ENCODE results near the gene OR2B2. TPM values are rescaled to one million over a fixed set of nuclear protein-coding genes. Genes with fewer than 3 reads are reported as not detected.
A peak's percentile ranks its signal among the peaks of the same experiment; 100 is the strongest.

The OR2B2 gene
- polyA plus RNA-seq, 2 of the 4 experiments (the other 2 are of a cell fraction): not detected

GRCh38 chr6:27873021-27873940 lies 38.9 kb downstream of the OR2B2 start (continued):
- TF ChIP-seq BCL3 (IDR thresholded peaks at IDR 0.05) (peak; percentile 59; the same call in 1 of the 3 replicates), JUN (IDR thresholded peaks at IDR 0.05) (peak; percentile 68 to 97; a peak in 4 of 5 replicates), CBX2 (IDR thresholded peaks at IDR 0.05; ENCODE audit: borderline replicate concordance, low read depth) (no peak), EP300 (IDR thresholded peaks at IDR 0.05) (peak in 1 of 2 experiments; percentile 26; a peak in 1 of 5 replicates), FOSB (CRISPR knock-in tag; IDR thresholded peaks at IDR 0.05) (0 out of 2 replicates have a peak, but pooled peaks have one; percentile 28), HOXB5 (CRISPR knock-in tag; IDR thresholded peaks at IDR 0.05) (no peak), MAZ (IDR thresholded peaks at IDR 0.05; ENCODE audit: borderline replicate concordance, low read depth, low read length) (no peak), ZSCAN20 (CRISPR knock-in tag; IDR thresholded peaks at IDR 0.05) (no peak), RAD21 (conservative IDR thresholded peaks at IDR 0.05 in 1 of 2, IDR thresholded peaks at IDR 0.05 in 1 of 2) (no peak), POLR2AphosphoS2 (conservative IDR thresholded peaks at IDR 0.05; ENCODE audit: low read length) (no peak), NR3C1 (IDR thresholded peaks at IDR 0.05) (no peak), MAFK (IDR thresholded peaks at IDR 0.05; ENCODE audit: partially characterized antibody) (no peak), HOXB13 (CRISPR knock-in tag; IDR thresholded peaks at IDR 0.05; ENCODE audit: low read depth) (no peak), HEYL (CRISPR knock-in tag; IDR thresholded peaks at IDR 0.05) (no peak), NFE2L2 (conservative IDR thresholded peaks at IDR 0.05; ENCODE audit: low read length) (no peak), CEBPB (IDR thresholded peaks at IDR 0.05) (no peak), RFX5 (IDR thresholded peaks at IDR 0.05) (no peak), ESRRA (IDR thresholded peaks at IDR 0.05; ENCODE audit: borderline replicate concordance, low read length) (no peak), MYC (IDR thresholded peaks at IDR 0.05; ENCODE audit: borderline replicate concordance, low read length) (no peak), TFCP2L1 (CRISPR knock-in tag; IDR thresholded peaks at IDR 0.05) (no peak), KDM5A (IDR thresholded peaks at IDR 0.05) (no peak), HOXA7 (CRISPR knock-in tag; IDR thresholded peaks at IDR 0.05) (0 out of 2 replicates have a peak, but pooled peaks have one; percentile 25), GATA3 (IDR thresholded peaks at IDR 0.05; ENCODE audit: borderline replicate concordance) (peak; percentile 20; the same call in 1 of the 2 replicates), CBX8 (IDR thresholded peaks at IDR 0.05) (no peak), SMC3 (IDR thresholded peaks at IDR 0.05) (no peak), POLR2A (IDR thresholded peaks at IDR 0.05; ENCODE audit: low read length) (peak; percentile 65), ZC3H11A (IDR thresholded peaks at IDR 0.05) (no peak), PHF8 (IDR thresholded peaks at IDR 0.05; ENCODE audit: borderline replicate concordance, low read depth) (no peak), FOSL2 (IDR thresholded peaks at IDR 0.05) (no peak), FOSL2 (CRISPR knock-in tag; IDR thresholded peaks at IDR 0.05) (no peak), KDM1A (IDR thresholded peaks at IDR 0.05; ENCODE audit: low read depth) (no peak)
- TF ChIP-seq, protein P1, sequence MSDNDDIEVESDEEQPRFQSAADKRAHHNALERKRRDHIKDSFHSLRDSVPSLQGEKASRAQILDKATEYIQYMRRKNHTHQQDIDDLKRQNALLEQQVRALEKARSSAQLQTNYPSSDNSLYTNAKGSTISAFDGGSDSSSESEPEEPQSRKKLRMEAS (IDR thresholded peaks at IDR 0.05): peak; percentile 61
- TF ChIP-seq, protein P2, sequence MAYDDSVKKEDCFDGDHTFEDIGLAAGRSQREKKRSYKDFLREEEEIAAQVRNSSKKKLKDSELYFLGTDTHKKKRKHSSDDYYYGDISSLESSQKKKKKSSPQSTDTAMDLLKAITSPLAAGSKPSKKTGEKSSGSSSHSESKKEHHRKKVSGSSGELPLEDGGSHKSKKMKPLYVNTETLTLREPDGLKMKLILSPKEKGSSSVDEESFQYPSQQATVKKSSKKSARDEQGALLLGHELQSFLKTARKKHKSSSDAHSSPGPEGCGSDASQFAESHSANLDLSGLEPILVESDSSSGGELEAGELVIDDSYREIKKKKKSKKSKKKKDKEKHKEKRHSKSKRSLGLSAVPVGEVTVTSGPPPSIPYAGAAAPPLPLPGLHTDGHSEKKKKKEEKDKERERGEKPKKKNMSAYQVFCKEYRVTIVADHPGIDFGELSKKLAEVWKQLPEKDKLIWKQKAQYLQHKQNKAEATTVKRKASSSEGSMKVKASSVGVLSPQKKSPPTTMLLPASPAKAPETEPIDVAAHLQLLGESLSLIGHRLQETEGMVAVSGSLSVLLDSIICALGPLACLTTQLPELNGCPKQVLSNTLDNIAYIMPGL (CRISPR knock-in tag; IDR thresholded peaks at IDR 0.05; ENCODE audit: borderline replicate concordance): no peak
- TF ChIP-seq, protein P3, sequence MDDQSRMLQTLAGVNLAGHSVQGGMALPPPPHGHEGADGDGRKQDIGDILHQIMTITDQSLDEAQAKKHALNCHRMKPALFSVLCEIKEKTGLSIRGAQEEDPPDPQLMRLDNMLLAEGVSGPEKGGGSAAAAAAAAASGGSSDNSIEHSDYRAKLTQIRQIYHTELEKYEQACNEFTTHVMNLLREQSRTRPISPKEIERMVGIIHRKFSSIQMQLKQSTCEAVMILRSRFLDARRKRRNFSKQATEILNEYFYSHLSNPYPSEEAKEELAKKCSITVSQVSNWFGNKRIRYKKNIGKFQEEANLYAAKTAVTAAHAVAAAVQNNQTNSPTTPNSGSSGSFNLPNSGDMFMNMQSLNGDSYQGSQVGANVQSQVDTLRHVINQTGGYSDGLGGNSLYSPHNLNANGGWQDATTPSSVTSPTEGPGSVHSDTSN (IDR thresholded peaks at IDR 0.05): peak; percentile 43; the same call in 1 of the 2 replicates
- TF ChIP-seq, protein P4, sequence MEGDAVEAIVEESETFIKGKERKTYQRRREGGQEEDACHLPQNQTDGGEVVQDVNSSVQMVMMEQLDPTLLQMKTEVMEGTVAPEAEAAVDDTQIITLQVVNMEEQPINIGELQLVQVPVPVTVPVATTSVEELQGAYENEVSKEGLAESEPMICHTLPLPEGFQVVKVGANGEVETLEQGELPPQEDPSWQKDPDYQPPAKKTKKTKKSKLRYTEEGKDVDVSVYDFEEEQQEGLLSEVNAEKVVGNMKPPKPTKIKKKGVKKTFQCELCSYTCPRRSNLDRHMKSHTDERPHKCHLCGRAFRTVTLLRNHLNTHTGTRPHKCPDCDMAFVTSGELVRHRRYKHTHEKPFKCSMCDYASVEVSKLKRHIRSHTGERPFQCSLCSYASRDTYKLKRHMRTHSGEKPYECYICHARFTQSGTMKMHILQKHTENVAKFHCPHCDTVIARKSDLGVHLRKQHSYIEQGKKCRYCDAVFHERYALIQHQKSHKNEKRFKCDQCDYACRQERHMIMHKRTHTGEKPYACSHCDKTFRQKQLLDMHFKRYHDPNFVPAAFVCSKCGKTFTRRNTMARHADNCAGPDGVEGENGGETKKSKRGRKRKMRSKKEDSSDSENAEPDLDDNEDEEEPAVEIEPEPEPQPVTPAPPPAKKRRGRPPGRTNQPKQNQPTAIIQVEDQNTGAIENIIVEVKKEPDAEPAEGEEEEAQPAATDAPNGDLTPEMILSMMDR (IDR thresholded peaks at IDR 0.05): no peak
